Vagina (tissue), 2 donors: ENCODE results near the gene HEXIM2.

Experiments used
- CTCF ChIP-seq, 3 experiments: fragments of 450-650 bp in 2 of 3; fragments of 200-600 bp in 1 of 3; sonication (generic) in 1 of 3; IDR thresholded peaks; one replicate each; pipeline ENCODE4 v1.5.1; 2017 to 2019; ENCODE audit warnings: antibody characterized with exemption in 3 of 3, mild to moderate bottlenecking in 2 of 3, moderate library complexity in 2 of 3
- POLR2A ChIP-seq, 2 donors: fragments of 450-650 bp; IDR thresholded peaks; one replicate each; pipeline ENCODE4 v1.6.1; 2017; ENCODE audit warnings: antibody characterized with exemption in 2 of 2, mild to moderate bottlenecking in 2 of 2, moderate library complexity in 2 of 2
- POLR2AphosphoS5 ChIP-seq, 2 donors: sonication (generic); formaldehyde crosslinking; IDR thresholded peaks; one replicate each; pipeline ENCODE4 v1.9.0; 2017; ENCODE audit warnings: antibody characterized with exemption in 2 of 2, mild to moderate bottlenecking in 2 of 2, low read depth in 1 of 2; ENCODE audit not compliant: insufficient read depth in 1 of 2

- TF ChIP-seq CTCF (IDR thresholded peaks at IDR 0.05) (no peak), POLR2AphosphoS5 (IDR thresholded peaks at IDR 0.05; ENCODE audit: insufficient read depth in 1 of 2, low read depth in 1 of 2) (no peak), POLR2A (IDR thresholded peaks at IDR 0.05) (no peak)
Measured at GRCh38 chr17:45189009-45189408, 27.3 kb downstream of the HEXIM2 start.
